K562 (cell line): ENCODE results near the gene MYOM3. TPM values are rescaled to one million over a fixed set of nuclear protein-coding genes. Genes with fewer than 3 reads are reported as not detected.

Source experiments
- ATAC-seq: fragments of 200-7000 bp; cut with Tn5 transposase; 3 replicates; pipeline ENCODE4 v1.9.1; 2020; ENCODE audit warnings: moderate library complexity
- BruUV-seq: library from RNA; stranded (reverse); fragments of 400-500 nt; replicated peaks from 2 replicates; lab custom pipeline; 2021; lab: Mats Ljungman, UMichigan
- CTCF ChIA-PET: fragments of 300-600 bp; formaldehyde crosslinking; extraction: SDS; loops from one replicate; lab custom pipeline; 2021; ENCODE audit warnings: low intra/inter-chr PET ratio; lab: Yijun Ruan, JAX
- POLR2A ChIA-PET: fragments of 300-600, 350-650 bp; sonication (Branson Sonifier 250); formaldehyde crosslinking; extraction: SDS; loops from one replicate; lab custom pipeline; 2021; ENCODE audit warnings: antibody characterized with exemption, inconsistent platforms; lab: Yijun Ruan, JAX
- DNase-seq, 4 experiments: peaks; one replicate each; pipeline versions ENCODE4 v3.0.0 to v3.0.0-alpha.2; 2011 to 2018; ENCODE audit warnings: low spot score in 3 of 4, mixed read lengths in 3 of 4; ENCODE audit errors: extremely low read depth in 1 of 4
- FAIRE-seq: peaks from 2 replicates; lab custom pipeline; 2011; peaks lifted over from hg19 to GRCh38; lab: Jason Lieb, UNC
- H2AFZ ChIP-seq: 2 replicates; pipeline ENCODE4 v1.6.0; 2011; ENCODE audit warnings: low read depth, low read length, control low read depth, inconsistent platforms
- H3K27ac ChIP-seq: fragments of 200-600 bp; 3 replicates; pipeline ENCODE4 v1.8.0; 2011; ENCODE audit warnings: low read depth, mild to moderate bottlenecking, control low read depth, inconsistent platforms, low read length, moderate library complexity, mixed read lengths; ENCODE audit errors: extremely low read depth
- H3K27me3 ChIP-seq, 2 experiments: fragments of 300-600 bp in 1 of 2; 2 replicates in 1 of 2; 3 replicates in 1 of 2; pipeline versions ENCODE4 v1.6.0 to v1.8.0; 2011; ENCODE audit warnings: inconsistent platforms in 2 of 2, low read length in 2 of 2, mild to moderate bottlenecking in 1 of 2, mixed read lengths in 1 of 2, moderate library complexity in 1 of 2; ENCODE audit not compliant: control insufficient read depth in 2 of 2, insufficient read depth in 2 of 2
- H3K36me3 ChIP-seq: fragments of 300-600 bp; 3 replicates; pipeline ENCODE4 v1.8.0; 2011; ENCODE audit warnings: mild to moderate bottlenecking, low read length, inconsistent platforms; ENCODE audit not compliant: control insufficient read depth, insufficient read depth
- H3K4me1 ChIP-seq, 2 experiments: fragments of 200-600 bp in 1 of 2; replicated peaks in 1 of 2; 2 replicates in 1 of 2; 3 replicates in 1 of 2; pipeline versions ENCODE4 v1.5.1 to v1.8.0; 2011; ENCODE audit warnings: inconsistent platforms in 2 of 2, low read length in 2 of 2, mild to moderate bottlenecking in 1 of 2, mixed read lengths in 1 of 2, moderate library complexity in 1 of 2; ENCODE audit not compliant: control insufficient read depth in 2 of 2, insufficient read depth in 2 of 2
- H3K4me2 ChIP-seq: 2 replicates; pipeline ENCODE4 v1.6.1; 2011; ENCODE audit warnings: low read length, control low read depth, inconsistent platforms, mixed read lengths; ENCODE audit not compliant: insufficient read depth
- H3K4me3 ChIP-seq: fragments of 200-600 bp; sonication (generic), shearing (Covaris generic); 2 replicates; pipeline ENCODE4 v1.5.1; 2016; ENCODE audit warnings: control low read depth, inconsistent platforms
- H3K79me2 ChIP-seq: fragments of 200-600 bp; 3 replicates; pipeline ENCODE4 v1.8.0; 2011; ENCODE audit warnings: low read length, inconsistent platforms; ENCODE audit not compliant: control insufficient read depth, insufficient read depth
- H3K9ac ChIP-seq, 2 experiments: 2 replicates each; pipeline versions ENCODE4 v1.6.0 to v1.6.1; 2011; ENCODE audit warnings: low read depth in 2 of 2, low read length in 2 of 2, control low read depth in 1 of 2, inconsistent platforms in 1 of 2, mild to moderate bottlenecking in 1 of 2, mixed read lengths in 1 of 2; ENCODE audit not compliant: insufficient read depth in 1 of 2
- H3K9me1 ChIP-seq: one replicate; pipeline ENCODE4 v1.6.0; 2011; ENCODE audit warnings: inconsistent platforms, mild to moderate bottlenecking, low read length, moderate library complexity; ENCODE audit not compliant: control insufficient read depth, insufficient read depth
- H3K9me3 ChIP-seq: replicated peaks from 2 replicates; pipeline ENCODE4 v1.5.1; 2011; ENCODE audit warnings: low read depth, low read length, inconsistent platforms; ENCODE audit not compliant: control insufficient read depth, insufficient read depth
- H4K20me1 ChIP-seq: replicated peaks from 2 replicates; pipeline ENCODE4 v1.6.1; 2011; ENCODE audit warnings: low read length, inconsistent platforms, mixed read lengths; ENCODE audit not compliant: control insufficient read depth, insufficient read depth
- CCAR2 ChIP-seq: fragments of 200-400 bp; formaldehyde crosslinking; IDR thresholded peaks from 2 replicates; pipeline ENCODE4 v1.6.1; 2017; ENCODE audit warnings: mild to moderate bottlenecking, low read depth, low read length
- FOSL1 ChIP-seq: fragments of 200-800 bp; sonication (Bioruptor generic); conservative IDR thresholded peaks from 2 replicates; pipeline ENCODE4 v1.6.1; 2016; ENCODE audit warnings: missing genetic modification characterization, missing compliant biosample characterization
- HBP1 ChIP-seq: fragments of 450-650 bp; formaldehyde crosslinking; IDR thresholded peaks from 2 replicates; pipeline ENCODE4 v1.4.0; 2022; ENCODE audit warnings: missing genetic modification characterization
- MAX ChIP-seq: sonication (generic); formaldehyde crosslinking; IDR thresholded peaks from 2 replicates; pipeline ENCODE4 v1.9.0; 2022; ENCODE audit warnings: mild to moderate bottlenecking, missing genetic modification reagents
- MEIS2 ChIP-seq: fragments of 450-650 bp; IDR thresholded peaks from 2 replicates; pipeline ENCODE4 v1.6.1; 2014; ENCODE audit warnings: mild to moderate bottlenecking; ENCODE audit not compliant: partially characterized antibody
- NRF1 ChIP-seq, 2 experiments: fragments of 450-650 bp; IDR thresholded peaks in 1 of 2; conservative IDR thresholded peaks in 1 of 2; 2 replicates each; pipeline ENCODE4 v1.6.1; 2014; ENCODE audit warnings: mild to moderate bottlenecking in 2 of 2
- SIN3A ChIP-seq, 2 experiments: fragments of 150-350 bp in 1 of 2; IDR thresholded peaks; 2 replicates each; pipeline ENCODE4 v1.6.1; 2011 to 2016; ENCODE audit warnings: borderline replicate concordance in 2 of 2, low read depth in 2 of 2, low read length in 2 of 2, mild to moderate bottlenecking in 2 of 2, moderate library complexity in 2 of 2; ENCODE audit not compliant: control insufficient read depth in 1 of 2
- SMARCE1 ChIP-seq: fragments of 450-650 bp; IDR thresholded peaks from 2 replicates; pipeline ENCODE4 v1.7.1; 2016; ENCODE audit warnings: mild to moderate bottlenecking
- TRIM24 ChIP-seq, 2 experiments: fragments of 450-650 bp; IDR thresholded peaks; 2 replicates each; pipeline ENCODE4 v1.6.1; 2016
- YY1 ChIP-seq, 3 experiments: IDR thresholded peaks; 2 replicates each; pipeline ENCODE4 v1.6.1; 2011; ENCODE audit warnings: low read length in 2 of 3, mild to moderate bottlenecking in 2 of 3, moderate library complexity in 2 of 3, borderline replicate concordance in 1 of 3, control low read depth in 1 of 3, low read depth in 1 of 3; ENCODE audit not compliant: insufficient read depth in 3 of 3, insufficient replicate concordance in 2 of 3, control insufficient read depth in 1 of 3, insufficient read length in 1 of 3; ENCODE audit errors: extremely low read depth in 1 of 3
- ZBTB7A ChIP-seq: IDR thresholded peaks from 2 replicates; pipeline ENCODE4 v1.6.1; 2011; ENCODE audit warnings: low read depth, mild to moderate bottlenecking, low read length, moderate library complexity, borderline replicate concordance; ENCODE audit not compliant: control insufficient read depth
- ZNF134 ChIP-seq: fragments of 250-450 bp; sonication (Bioruptor Pico); conservative IDR thresholded peaks from 2 replicates; pipeline ENCODE4 v1.4.0; 2020
- ZNF3 ChIP-seq: fragments of 250-450 bp; sonication (Bioruptor Pico); IDR thresholded peaks from 2 replicates; pipeline ENCODE4 v1.5.0; 2021; ENCODE audit warnings: mild to moderate bottlenecking, moderate library complexity
- ZZZ3 ChIP-seq: fragments of 450-650 bp; IDR thresholded peaks from 2 replicates; pipeline ENCODE4 v1.6.1; 2016; ENCODE audit warnings: antibody characterized with exemption, mild to moderate bottlenecking, moderate library complexity
- WGBS: fragments of 100-300 bp; shearing (Covaris generic); methylation state at CpG from one replicate; pipeline ENCODE4 v1.1.6; 2016; ENCODE audit warnings: low coverage, mixed read lengths; ENCODE audit not compliant: insufficient coverage; ENCODE audit errors: missing lambda C conversion rate; 5-methylcytosine and 5-hydroxymethylcytosine counted together
- in situ Hi-C: fragments of 300-500 bp; cut with MboI; formaldehyde crosslinking; loops from 4 replicates; pipeline ENCODE4 v1.15.0; 2018; ENCODE audit warnings: inconsistent platforms, mixed read lengths
- intact Hi-C: fragments of 100-400 bp; cut with micrococcal nuclease; formaldehyde crosslinking; loops from 2 replicates; pipeline ENCODE4 v1.14.2; 2022
- polyA plus RNA-seq, 8 experiments: library from polyadenylated mRNA; depleted of rRNA in 4 of 8; stranded (reverse) in 5 of 8; unstranded in 3 of 8; fragments of >200 nt; fragmentation: Nextera tagmentation in 2 of 8; fragmentation: Illumina TruSeq in 1 of 8; extraction: Ambion mirVana in 2 of 8; extraction: Trizol in 1 of 8; gene quantifications; 2 replicates each; pipeline versions ENCODE4 v1.2.1 to v1.2.3, GENCODE V29; 2011 to 2014; ENCODE audit warnings: inconsistent platforms in 1 of 8, missing spikeins in 1 of 8
- total RNA-seq, 7 experiments: library from RNA; depleted of rRNA in 6 of 7; stranded (reverse); fragments of >200 nt in 6 of 7; fragmentation: Illumina TruSeq in 2 of 7; extraction: Trizol in 2 of 7; gene quantifications; 2 replicates each; pipeline versions ENCODE4 v1.2.1 to v1.2.3, GENCODE V29; 2011 to 2021; ENCODE audit warnings: low replicate concordance in 1 of 7

The MYOM3 gene
- total and polyA plus RNA-seq, 9 of the 15 experiments (the other 6 are each of a cell fraction or from before 2014, with no cell fraction given): 0.01 TPM; not detected in 8

- TF ChIP-seq SIN3A (IDR thresholded peaks at IDR 0.05; ENCODE audit: borderline replicate concordance in 2 of 2, control insufficient read depth in 1 of 2, low read depth in 2 of 2, low read length in 2 of 2) (no peak), SMARCE1 (no peak), TRIM24 (IDR thresholded peaks at IDR 0.05) (no peak)
Measured at GRCh38 chr1:24109166-24109483, 2.8 kb downstream of the MYOM3 start (continued).

GRCh38 chr1:24108334-24109165 lies 3.4 kb downstream of the MYOM3 start:
- ATAC-seq (peak; percentile 9; the same call in 1 of the 3 replicates), FAIRE-seq (no peak), DNase-seq (peak; percentile 28 to 49 (median 34))
- Histone ChIP-seq H3K4me2 (no peak overlapping the region), H3K4me1 (peaks cover 0 to 29% of the 10 kb centered on the region in 2 experiments; a peak in 3 of 5 replicates), H3K9me3 (no peaks in the 10 kb centered on the region), H2AFZ (no peak overlapping the region), H3K27me3 (peaks cover 40 to 71% of the 10 kb centered on the region in 2 experiments), H3K4me3 (no peak overlapping the region), H3K9me1 (no peaks in the 10 kb centered on the region), H3K27ac (no peak overlapping the region), H3K9ac (peak overlapping the region in 1 of 2 experiments; percentile 61; a peak in 1 of 4 replicates), H4K20me1 (peaks cover 10% of the 10 kb centered on the region), H3K79me2 (no peaks in the 10 kb centered on the region), H3K36me3 (no peaks in the 10 kb centered on the region)
- 13% methylated on average over 20 of the region's 22 CpGs for WGBS
- CTCF ChIA-PET: no interaction called here
- intact Hi-C loops: no loop called here
- BruUV-seq: no TSS peak
- POLR2A ChIA-PET: interaction anchor here (0.6 kb wide), 1 partner anchor 130 kb away, joined by 3 read pairs; no protein-coding TSS in a partner anchor
- in situ Hi-C loops: no loop called here
- no peak for TF ChIP-seq ZNF3
- peak; percentile 73 to 78 for TF ChIP-seq NRF1 (conservative IDR thresholded peaks at IDR 0.05 in 1 of 2, IDR thresholded peaks at IDR 0.05 in 1 of 2)
- no peak for TF ChIP-seq ZNF134 (CRISPR knock-in tag)
- TF ChIP-seq MAX (CRISPR knock-in tag): 0 out of 2 replicates have a peak, but pooled peaks have one; percentile 27
- TF ChIP-seq CCAR2: no peak
- peak; percentile 78 for TF ChIP-seq FOSL1
- no peak for TF ChIP-seq ZBTB7A
- peak; percentile 20 for TF ChIP-seq MEIS2
- TF ChIP-seq ZZZ3: no peak
- peak in 1 of 3 experiments; percentile 41 for TF ChIP-seq YY1 (IDR thresholded peaks at IDR 0.05; ENCODE audit: borderline replicate concordance in 1 of 3, control insufficient read depth in 1 of 3, extremely low read depth in 1 of 3, insufficient read depth in 3 of 3, insufficient read length in 1 of 3, insufficient replicate concordance in 2 of 3, low read depth in 1 of 3, low read length in 2 of 3)
- TF ChIP-seq HBP1 (CRISPR knock-in tag): no peak
